NCI-H2227 (cell line): ENCODE measurements around the gene KLHL14.
"Not testable (repeated sequence)": the region's sequence is repeated elsewhere in the genome, so short reads cannot be mapped to it uniquely, and the experiment has no call there.

ENCODE experiments used
- DNase-seq: peaks from one replicate; lab custom pipeline; 2025; ENCODE audit not compliant: unreplicated experiment; lab: John Stamatoyannopoulos, UW

The KLHL14 gene

GRCh38 chr18:32772581-32773381, at the start of gene KLHL14:
Gene KLHL14 (minus strand): TSS chr18:32773023. CDS start chr18:32770591, 2,432 bp downstream.
- DNase-seq: no peak

- no peak for DNase-seq
These were observed 49.4 kb upstream of the KLHL14 start for GRCh38 chr18:32822197-32822596.

- DNase-seq: no peak
These were observed 43.1 kb upstream of the KLHL14 start for GRCh38 chr18:32815881-32816280.

GRCh38 chr18:32812342-32812741, 39.5 kb upstream of the KLHL14 start:
- DNase-seq: no peak

- DNase-seq: no peak
These were observed 37.5 kb upstream of the KLHL14 start for GRCh38 chr18:32810314-32810713.

GRCh38 chr18:32805354-32805753, 32.5 kb upstream of the KLHL14 start:
- DNase-seq: no peak

- DNase-seq: no peak
These were observed 31.5 kb upstream of the KLHL14 start for GRCh38 chr18:32804134-32804888.

- no peak for DNase-seq
These were observed 30.7 kb upstream of the KLHL14 start for GRCh38 chr18:32803568-32803967.

GRCh38 chr18:32802591-32803451, 30.0 kb upstream of the KLHL14 start:
- DNase-seq: no peak

GRCh38 chr18:32801228-32801627, 28.4 kb upstream of the KLHL14 start:
- DNase-seq: no peak

GRCh38 chr18:32798209-32798960, 25.6 kb upstream of the KLHL14 start:
- DNase-seq: no peak

GRCh38 chr18:32794667-32795066, 21.8 kb upstream of the KLHL14 start:
- not testable (repeated sequence) for DNase-seq

GRCh38 chr18:32779010-32779409, 6.2 kb upstream of the KLHL14 start:
- no peak for DNase-seq

GRCh38 chr18:32777049-32777448, 4.2 kb upstream of the KLHL14 start:
- DNase-seq: no peak

GRCh38 chr18:32776561-32776960, 3.7 kb upstream of the KLHL14 start:
- DNase-seq: no peak

GRCh38 chr18:32775628-32776027, 2.8 kb upstream of the KLHL14 start:
- no peak for DNase-seq

GRCh38 chr18:32773382-32773712, 524 bp upstream of the KLHL14 start:
- no peak for DNase-seq

GRCh38 chr18:32771871-32772580, 797 bp downstream of the KLHL14 start:
- DNase-seq: peak; percentile 37

- peak; percentile 33 for DNase-seq
These were observed 1.6 kb downstream of the KLHL14 start for GRCh38 chr18:32771169-32771751.

- no peak for DNase-seq
These were observed 2.1 kb downstream of the KLHL14 start for GRCh38 chr18:32770666-32771168.
